Suprapubic skin (tissue), 4 donors: ENCODE data around the gene NFKBIZ. TPM values are rescaled to one million over a fixed set of nuclear protein-coding genes. Genes with fewer than 3 reads are reported as not detected.

Experiments
- DNase-seq, 2 donors: peaks; one replicate each; pipeline ENCODE4 v3.0.0-alpha.2; 2019; ENCODE audit warnings: low spot score in 2 of 2
- H3K27ac ChIP-seq: fragments of 200-600 bp; sonication (generic); one replicate; pipeline ENCODE4 v1.5.1; 2019
- H3K27me3 ChIP-seq: fragments of 200-600 bp; sonication (generic); one replicate; pipeline ENCODE4 v1.5.1; 2019
- H3K36me3 ChIP-seq: fragments of 200-600 bp; sonication (generic); one replicate; pipeline ENCODE4 v1.5.1; 2019
- H3K4me1 ChIP-seq: fragments of 200-600 bp; sonication (generic); one replicate; pipeline ENCODE4 v1.5.1; 2019
- H3K4me3 ChIP-seq: fragments of 200-600 bp; sonication (generic); one replicate; pipeline ENCODE4 v1.5.1; 2019; ENCODE audit warnings: mild to moderate bottlenecking
- H3K9me3 ChIP-seq: fragments of 200-600 bp; sonication (generic); one replicate; pipeline ENCODE4 v1.5.1; 2019
- EP300 ChIP-seq: sonication (generic); formaldehyde crosslinking; IDR thresholded peaks from one replicate; pipeline ENCODE4 v1.6.1; 2017; ENCODE audit warnings: antibody characterized with exemption
- POLR2A ChIP-seq, 2 donors: fragments of 450-650 bp; IDR thresholded peaks; one replicate each; pipeline ENCODE4 v1.6.1; 2017; ENCODE audit warnings: antibody characterized with exemption in 2 of 2, mild to moderate bottlenecking in 2 of 2, moderate library complexity in 2 of 2
- POLR2AphosphoS5 ChIP-seq, 3 donors: sonication (generic); formaldehyde crosslinking; IDR thresholded peaks; one replicate each; pipeline ENCODE4 v1.6.1; 2017; ENCODE audit warnings: antibody characterized with exemption in 3 of 3
- WGBS: methylation state at CpG from one replicate; pipeline ENCODE4 v1.1.5; 2018; 5-methylcytosine and 5-hydroxymethylcytosine counted together
- total RNA-seq, 4 donors: library from RNA; depleted of rRNA; stranded (reverse); fragments of >200 nt; gene quantifications; one replicate each; pipeline ENCODE4 v1.1.0, GENCODE V29; 2016
- TF ChIP-seq, protein P1 (sequence below), 2 donors: fragments of 200-600 bp in 1 of 2; fragments of 450-650 bp in 1 of 2; sonication (generic) in 1 of 2; IDR thresholded peaks; one replicate each; pipeline ENCODE4 v1.5.1; 2016 to 2019; ENCODE audit warnings: antibody characterized with exemption in 2 of 2, mild to moderate bottlenecking in 1 of 2, moderate library complexity in 1 of 2

NFKBIZ gene
- total RNA-seq, 4 donors from 2014 or later = 142 to 311 (median 159) TPM

DNA sequence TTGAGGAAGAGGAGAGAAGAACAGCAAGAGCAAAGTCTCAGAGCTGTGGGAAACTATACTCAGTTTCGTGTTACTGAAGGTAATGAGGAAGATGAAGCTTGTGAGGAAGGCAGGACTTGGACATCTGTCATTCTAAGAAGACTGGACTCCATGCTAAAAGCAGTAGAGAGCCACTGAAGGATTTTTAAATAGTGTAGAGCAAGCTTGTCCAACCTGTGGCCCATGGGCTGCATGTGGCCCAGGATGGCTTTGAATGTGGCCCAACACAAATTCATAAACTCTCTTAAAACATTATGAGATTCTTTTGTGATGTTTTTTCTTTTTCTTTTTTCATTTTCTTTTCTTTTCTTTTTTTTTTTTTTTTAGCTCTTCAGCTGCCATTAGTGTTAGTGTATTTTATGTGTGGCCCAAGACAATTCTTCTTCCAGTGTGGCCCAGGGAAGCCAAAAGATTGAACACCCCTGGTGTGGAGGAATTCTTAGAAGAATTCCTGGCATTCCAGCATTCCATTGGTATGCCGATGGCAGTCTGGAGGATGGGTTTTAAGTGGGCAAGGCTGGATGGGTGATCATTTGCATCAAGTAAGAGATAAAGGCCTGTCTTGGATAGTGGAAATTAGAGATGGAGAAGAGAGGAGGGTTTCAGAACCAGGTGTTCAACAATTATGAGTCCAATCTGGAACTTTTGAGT lies 6.9 kb upstream of the NFKBIZ start:
- no peak for DNase-seq
- 82% methylated on average over 2 of the region's 2 CpGs for WGBS
- Histone ChIP-seq H3K27ac (no peak overlapping the region), H3K4me1 (peaks cover 7% of the 10 kb centered on the region), H3K9me3 (no peaks in the 10 kb centered on the region), H3K4me3 (no peak overlapping the region), H3K27me3 (no peaks in the 10 kb centered on the region), H3K36me3 (no peaks in the 10 kb centered on the region)
- no peak for TF ChIP-seq EP300
- TF ChIP-seq, protein P1, sequence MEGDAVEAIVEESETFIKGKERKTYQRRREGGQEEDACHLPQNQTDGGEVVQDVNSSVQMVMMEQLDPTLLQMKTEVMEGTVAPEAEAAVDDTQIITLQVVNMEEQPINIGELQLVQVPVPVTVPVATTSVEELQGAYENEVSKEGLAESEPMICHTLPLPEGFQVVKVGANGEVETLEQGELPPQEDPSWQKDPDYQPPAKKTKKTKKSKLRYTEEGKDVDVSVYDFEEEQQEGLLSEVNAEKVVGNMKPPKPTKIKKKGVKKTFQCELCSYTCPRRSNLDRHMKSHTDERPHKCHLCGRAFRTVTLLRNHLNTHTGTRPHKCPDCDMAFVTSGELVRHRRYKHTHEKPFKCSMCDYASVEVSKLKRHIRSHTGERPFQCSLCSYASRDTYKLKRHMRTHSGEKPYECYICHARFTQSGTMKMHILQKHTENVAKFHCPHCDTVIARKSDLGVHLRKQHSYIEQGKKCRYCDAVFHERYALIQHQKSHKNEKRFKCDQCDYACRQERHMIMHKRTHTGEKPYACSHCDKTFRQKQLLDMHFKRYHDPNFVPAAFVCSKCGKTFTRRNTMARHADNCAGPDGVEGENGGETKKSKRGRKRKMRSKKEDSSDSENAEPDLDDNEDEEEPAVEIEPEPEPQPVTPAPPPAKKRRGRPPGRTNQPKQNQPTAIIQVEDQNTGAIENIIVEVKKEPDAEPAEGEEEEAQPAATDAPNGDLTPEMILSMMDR (IDR thresholded peaks at IDR 0.05) = no peak
- no peak for TF ChIP-seq POLR2A (IDR thresholded peaks at IDR 0.05)
- no peak for TF ChIP-seq POLR2AphosphoS5 (IDR thresholded peaks at IDR 0.05)

DNA sequence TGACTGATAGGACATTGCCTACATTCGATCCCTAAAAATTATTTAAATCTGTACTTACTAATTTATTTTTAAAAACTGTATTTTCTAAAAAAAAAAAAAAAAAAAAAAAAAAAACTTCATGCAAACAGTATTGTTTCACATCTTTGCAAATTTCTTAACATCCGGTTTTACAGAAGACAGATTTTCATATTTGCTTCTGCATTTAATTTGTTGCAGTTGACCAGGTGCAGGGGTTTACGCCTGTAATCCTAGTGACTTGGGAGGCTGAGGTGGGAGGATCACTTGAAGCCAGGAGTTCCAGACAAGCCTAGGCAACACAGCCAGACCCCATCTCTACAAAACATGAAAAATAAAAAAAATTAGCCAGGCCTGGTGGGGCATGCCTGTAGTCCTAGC lies 6.4 kb upstream of the NFKBIZ start:
- DNase-seq = no peak
- H3K4me3 ChIP-seq = no peak overlapping the region
- 95% methylated on average over 3 of the region's 3 CpGs for WGBS
- no peaks in the 10 kb centered on the region for H3K27me3 ChIP-seq
- peaks cover 7% of the 10 kb centered on the region for H3K4me1 ChIP-seq
- H3K9me3 ChIP-seq = no peaks in the 10 kb centered on the region
- H3K36me3 ChIP-seq = no peaks in the 10 kb centered on the region
- no peak for TF ChIP-seq EP300
- no peak for TF ChIP-seq POLR2AphosphoS5 (IDR thresholded peaks at IDR 0.05)
- TF ChIP-seq, protein P1 (IDR thresholded peaks at IDR 0.05) = no peak
- TF ChIP-seq POLR2A (IDR thresholded peaks at IDR 0.05) = no peak
- H3K27ac ChIP-seq = no peak overlapping the region

DNA sequence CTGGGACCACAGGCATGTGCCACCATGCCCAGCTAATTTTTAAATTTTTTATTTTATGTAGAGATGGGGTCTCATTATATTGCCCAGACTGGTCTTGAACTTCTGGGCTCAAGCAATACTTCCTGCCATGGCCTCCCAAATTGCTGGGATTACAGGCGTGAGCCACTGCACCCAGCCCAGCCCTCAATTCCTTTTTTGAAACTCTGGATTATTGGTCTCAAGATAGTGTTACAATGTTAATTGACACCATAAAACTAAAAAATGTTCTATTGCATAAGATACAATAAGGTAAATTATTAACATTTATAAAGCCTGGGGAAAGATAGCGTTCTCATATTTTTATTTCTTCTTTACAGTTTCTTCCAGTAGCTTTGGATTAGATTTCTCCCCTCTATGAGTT lies 3.9 kb upstream of the NFKBIZ start:
- 95% methylated on average over 2 of the region's 2 CpGs for WGBS

DNA sequence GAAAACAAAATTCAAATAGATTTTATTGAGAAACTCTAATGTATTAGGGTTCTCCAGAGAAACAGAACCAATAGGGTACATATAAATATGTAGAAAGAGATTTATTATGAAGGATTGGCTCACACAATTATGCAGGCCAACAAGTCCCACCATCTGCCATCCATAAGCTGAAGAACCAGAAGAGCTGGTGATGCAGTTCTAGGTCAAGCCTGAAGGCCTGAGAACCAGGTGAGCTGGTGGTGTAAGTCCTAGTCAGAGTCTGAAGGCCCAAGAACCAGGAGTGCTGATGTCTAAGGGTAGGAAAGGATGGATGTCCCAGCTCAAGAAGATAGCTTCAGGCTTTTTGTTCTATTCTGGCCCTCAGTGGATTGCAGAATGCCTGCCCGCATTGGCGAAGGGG lies 2.6 kb upstream of the NFKBIZ start:
- TF ChIP-seq POLR2A (IDR thresholded peaks at IDR 0.05) (no peak), EP300 (no peak), POLR2AphosphoS5 (IDR thresholded peaks at IDR 0.05) (no peak)
- TF ChIP-seq, protein P1 (IDR thresholded peaks at IDR 0.05) = no peak
- DNase-seq = no peak
- H3K36me3 ChIP-seq = no peaks in the 10 kb centered on the region
- no peak overlapping the region for H3K27ac ChIP-seq
- H3K27me3 ChIP-seq = no peaks in the 10 kb centered on the region
- H3K4me1 ChIP-seq = peaks cover 18% of the 10 kb centered on the region
- H3K4me3 ChIP-seq = no peak overlapping the region
- WGBS = 97% methylated on average over 2 of the region's 2 CpGs
- H3K9me3 ChIP-seq = no peaks in the 10 kb centered on the region

More for the DNA sequence above, 3.9 kb upstream of the NFKBIZ start:
- no peak overlapping the region for H3K27ac ChIP-seq
- H3K36me3 ChIP-seq = no peaks in the 10 kb centered on the region
- TF ChIP-seq, protein P1 (IDR thresholded peaks at IDR 0.05) = no peak
- no peak for TF ChIP-seq EP300
- TF ChIP-seq POLR2AphosphoS5 (IDR thresholded peaks at IDR 0.05) = no peak
- DNase-seq = no peak
- no peak overlapping the region for H3K4me3 ChIP-seq
- no peaks in the 10 kb centered on the region for H3K27me3 ChIP-seq
- H3K9me3 ChIP-seq = no peaks in the 10 kb centered on the region
- peaks cover 16% of the 10 kb centered on the region for H3K4me1 ChIP-seq

DNA sequence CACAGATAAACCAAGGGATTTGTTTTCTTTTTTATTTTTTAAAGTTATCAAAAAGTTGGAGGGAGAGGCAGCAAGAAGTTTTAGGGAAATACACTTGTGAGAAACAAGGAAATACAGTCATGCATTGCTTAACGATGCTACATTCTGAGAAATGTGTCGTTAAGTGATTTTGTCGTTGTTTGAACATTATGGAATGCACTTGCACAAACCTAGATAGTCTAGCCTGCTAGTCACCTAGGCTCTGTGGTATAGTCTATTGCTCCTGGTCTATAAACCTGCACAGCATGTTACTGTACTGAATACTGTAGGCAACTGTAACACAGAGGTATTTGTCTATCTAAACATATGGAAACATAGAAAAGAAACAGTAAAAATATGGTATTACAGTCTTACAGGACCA lies 2.0 kb upstream of the NFKBIZ start:
- no peak overlapping the region for H3K27ac ChIP-seq

More for the DNA sequence above, 2.0 kb upstream of the NFKBIZ start:
- peaks cover 24% of the 10 kb centered on the region for H3K4me1 ChIP-seq
- DNase-seq = no peak
- no peaks in the 10 kb centered on the region for H3K9me3 ChIP-seq
- whole genome bisulfite sequencing = 75% methylated on average over 3 of the region's 3 CpGs
- TF ChIP-seq POLR2AphosphoS5 (IDR thresholded peaks at IDR 0.05) (no peak), POLR2A (IDR thresholded peaks at IDR 0.05) (no peak), EP300 (no peak)
- TF ChIP-seq, protein P1 (IDR thresholded peaks at IDR 0.05) = no peak
- no peaks in the 10 kb centered on the region for H3K27me3 ChIP-seq
- peaks cover 5% of the 10 kb centered on the region for H3K36me3 ChIP-seq
- H3K4me3 ChIP-seq = no peak overlapping the region
